Measurements from ENCODE around the gene SDF4. TPM values are rescaled to one million over a fixed set of nuclear protein-coding genes. Genes with fewer than 3 reads are reported as not detected.

SDF4 gene
- total RNA-seq, 1 donor from 2014 or later = 130 TPM

DNA sequence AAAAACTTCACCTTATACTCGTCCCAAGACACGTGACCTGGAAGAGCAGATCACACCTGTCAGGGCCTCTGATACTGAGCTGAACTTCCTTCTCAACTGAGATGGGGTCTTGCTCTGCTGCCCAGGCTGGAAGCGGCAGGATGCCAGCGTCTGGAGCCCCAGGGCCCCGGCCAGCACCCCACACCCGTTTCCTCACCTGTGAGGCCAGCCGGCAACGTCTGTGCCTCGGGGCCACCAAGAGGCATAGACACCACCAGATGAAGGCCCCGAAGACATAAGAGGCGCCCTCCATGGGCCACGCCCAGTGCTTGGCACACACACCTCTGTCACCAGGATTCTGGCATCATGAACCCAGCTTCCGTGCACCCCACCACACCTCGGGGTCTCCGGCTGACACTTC is 8.5 kb downstream of the SDF4 start:
- Mint-ChIP-seq H3K4me3 (ENCODE audit: unreplicated experiment) (no peak overlapping the region), H3K36me3 (ENCODE audit: low read depth, unreplicated experiment) (peaks cover 21% of the 10 kb centered on the region), H3K27ac (ENCODE audit: unreplicated experiment) (no peak overlapping the region)

DNA sequence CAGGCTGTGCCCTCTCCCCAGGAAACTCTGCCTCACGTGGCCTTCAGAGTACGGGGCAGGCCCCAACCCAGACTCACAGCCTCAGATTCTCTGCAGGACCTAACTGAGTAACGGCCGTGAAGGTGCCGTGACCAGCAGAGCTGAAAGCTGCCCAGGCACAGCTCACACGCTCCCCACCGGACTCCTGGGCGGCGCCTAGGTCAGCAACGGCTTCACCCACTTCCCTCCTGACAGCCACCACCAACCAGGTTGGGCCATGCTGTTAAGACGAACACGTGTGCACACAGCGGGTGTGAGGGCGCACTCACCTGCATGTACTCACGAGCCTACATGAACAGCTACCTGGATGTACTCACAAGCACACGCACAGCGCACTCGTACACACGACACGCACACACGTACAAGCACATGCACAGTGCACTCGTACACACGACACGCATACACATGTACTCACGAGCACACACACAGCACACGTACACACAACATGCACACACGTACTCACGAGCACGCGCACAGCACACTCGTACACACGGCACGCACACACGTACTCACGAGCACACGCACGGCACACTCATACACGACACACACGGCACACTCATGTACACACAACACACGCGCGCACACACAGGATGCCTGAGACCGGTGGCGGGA is 9.1 kb downstream of the SDF4 start:
- no peak for DNase-seq (ENCODE audit: low spot score)
- no peaks in the 10 kb centered on the region for H3K9me3 Mint-ChIP-seq (ENCODE audit: unreplicated experiment)
- no peak overlapping the region for H3K4me3 Mint-ChIP-seq (ENCODE audit: unreplicated experiment)
- H3K27me3 Mint-ChIP-seq (ENCODE audit: unreplicated experiment) = peaks cover 5% of the 10 kb centered on the region
- peaks cover 7% of the 10 kb centered on the region for H3K4me1 Mint-ChIP-seq (ENCODE audit: unreplicated experiment)
- no peak overlapping the region for H3K27ac Mint-ChIP-seq (ENCODE audit: unreplicated experiment)
- TF ChIP-seq, protein P1, sequence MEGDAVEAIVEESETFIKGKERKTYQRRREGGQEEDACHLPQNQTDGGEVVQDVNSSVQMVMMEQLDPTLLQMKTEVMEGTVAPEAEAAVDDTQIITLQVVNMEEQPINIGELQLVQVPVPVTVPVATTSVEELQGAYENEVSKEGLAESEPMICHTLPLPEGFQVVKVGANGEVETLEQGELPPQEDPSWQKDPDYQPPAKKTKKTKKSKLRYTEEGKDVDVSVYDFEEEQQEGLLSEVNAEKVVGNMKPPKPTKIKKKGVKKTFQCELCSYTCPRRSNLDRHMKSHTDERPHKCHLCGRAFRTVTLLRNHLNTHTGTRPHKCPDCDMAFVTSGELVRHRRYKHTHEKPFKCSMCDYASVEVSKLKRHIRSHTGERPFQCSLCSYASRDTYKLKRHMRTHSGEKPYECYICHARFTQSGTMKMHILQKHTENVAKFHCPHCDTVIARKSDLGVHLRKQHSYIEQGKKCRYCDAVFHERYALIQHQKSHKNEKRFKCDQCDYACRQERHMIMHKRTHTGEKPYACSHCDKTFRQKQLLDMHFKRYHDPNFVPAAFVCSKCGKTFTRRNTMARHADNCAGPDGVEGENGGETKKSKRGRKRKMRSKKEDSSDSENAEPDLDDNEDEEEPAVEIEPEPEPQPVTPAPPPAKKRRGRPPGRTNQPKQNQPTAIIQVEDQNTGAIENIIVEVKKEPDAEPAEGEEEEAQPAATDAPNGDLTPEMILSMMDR (IDR thresholded peaks at IDR 0.05; ENCODE audit: unreplicated experiment) = no peak
- peaks cover 21% of the 10 kb centered on the region for H3K36me3 Mint-ChIP-seq (ENCODE audit: low read depth, unreplicated experiment)

More for the DNA sequence above, 8.5 kb downstream of the SDF4 start:
- no peak for DNase-seq (ENCODE audit: low spot score)
- TF ChIP-seq, protein P1 (IDR thresholded peaks at IDR 0.05; ENCODE audit: unreplicated experiment) = no peak
- H3K9me3 Mint-ChIP-seq (ENCODE audit: unreplicated experiment) = no peaks in the 10 kb centered on the region
- peaks cover 5% of the 10 kb centered on the region for H3K27me3 Mint-ChIP-seq (ENCODE audit: unreplicated experiment)
- peaks cover 7% of the 10 kb centered on the region for H3K4me1 Mint-ChIP-seq (ENCODE audit: unreplicated experiment)

DNA sequence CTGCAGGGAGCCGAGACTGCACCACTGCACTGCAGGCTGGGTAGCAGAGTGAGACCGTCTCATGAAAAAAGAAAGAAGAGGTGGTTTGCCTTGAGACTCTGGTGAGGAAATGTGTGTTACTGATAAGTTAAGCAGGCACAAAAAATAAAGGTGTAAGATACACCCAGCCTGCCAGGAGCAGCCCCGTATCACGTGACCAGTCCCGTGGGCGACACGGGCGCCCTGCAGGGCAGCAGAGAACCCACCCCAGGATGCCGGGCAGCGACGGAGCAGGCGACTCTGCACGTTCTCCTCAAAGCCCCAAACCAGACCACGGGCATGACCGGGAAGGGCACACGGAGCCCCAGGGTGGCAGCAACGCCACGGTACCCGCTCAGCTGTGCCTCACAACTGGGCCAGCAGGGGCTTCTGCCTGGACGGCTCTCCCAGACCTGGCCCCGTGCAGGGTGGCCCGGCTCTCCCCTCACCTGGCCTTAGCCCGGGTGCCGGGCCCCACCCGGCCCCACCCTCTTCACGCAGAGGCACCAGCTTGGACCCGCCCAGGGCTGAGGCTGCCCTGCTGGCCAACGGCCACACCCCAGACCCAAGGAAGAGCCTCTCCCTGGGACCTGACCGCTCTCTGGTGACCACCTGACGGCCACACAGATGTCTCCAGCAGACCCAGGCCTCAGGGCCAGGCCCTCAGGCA is 9.8 kb downstream of the SDF4 start:
- no peaks in the 10 kb centered on the region for H3K9me3 Mint-ChIP-seq (ENCODE audit: unreplicated experiment)
- no peak overlapping the region for H3K27ac Mint-ChIP-seq (ENCODE audit: unreplicated experiment)
- peaks cover 7% of the 10 kb centered on the region for H3K4me1 Mint-ChIP-seq (ENCODE audit: unreplicated experiment)
- peaks cover 21% of the 10 kb centered on the region for H3K36me3 Mint-ChIP-seq (ENCODE audit: low read depth, unreplicated experiment)
- H3K27me3 Mint-ChIP-seq (ENCODE audit: unreplicated experiment) = peaks cover 5% of the 10 kb centered on the region
- peak overlapping the region; percentile 74 for H3K4me3 Mint-ChIP-seq (ENCODE audit: unreplicated experiment)
- no peak for DNase-seq (ENCODE audit: low spot score)
- TF ChIP-seq, protein P1 (IDR thresholded peaks at IDR 0.05; ENCODE audit: unreplicated experiment) = no peak

DNA sequence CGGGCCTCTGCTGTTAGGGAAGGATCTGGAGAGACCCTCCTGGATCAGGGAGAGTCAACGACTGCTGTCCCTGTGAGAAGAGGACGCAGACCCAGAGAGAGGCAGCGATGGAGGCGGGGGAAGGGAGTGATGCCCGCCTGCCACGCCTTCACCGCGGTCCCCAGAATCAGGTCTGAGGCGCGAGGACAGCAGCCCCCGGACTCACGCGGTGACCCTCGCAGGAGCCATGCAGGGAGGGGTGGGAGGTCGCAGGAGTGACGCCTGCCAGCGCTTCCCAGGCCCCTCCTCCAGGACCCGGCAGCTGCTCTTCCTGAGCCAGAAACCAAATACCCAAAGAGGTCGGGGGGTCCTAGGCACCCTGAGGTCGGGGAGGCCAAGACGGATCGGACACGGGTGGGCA is 11.6 kb downstream of the SDF4 start:
- peaks cover 3% of the 10 kb centered on the region for H3K4me1 Mint-ChIP-seq (ENCODE audit: unreplicated experiment)
- TF ChIP-seq, protein P1 (IDR thresholded peaks at IDR 0.05; ENCODE audit: unreplicated experiment) = no peak
- H3K4me3 Mint-ChIP-seq (ENCODE audit: unreplicated experiment) = no peak overlapping the region
- H3K36me3 Mint-ChIP-seq (ENCODE audit: low read depth, unreplicated experiment) = peaks cover 20% of the 10 kb centered on the region
- no peak overlapping the region for H3K27ac Mint-ChIP-seq (ENCODE audit: unreplicated experiment)
- DNase-seq (ENCODE audit: low spot score) = no peak
- H3K27me3 Mint-ChIP-seq (ENCODE audit: unreplicated experiment) = peaks cover 9% of the 10 kb centered on the region
- no peaks in the 10 kb centered on the region for H3K9me3 Mint-ChIP-seq (ENCODE audit: unreplicated experiment)

DNA sequence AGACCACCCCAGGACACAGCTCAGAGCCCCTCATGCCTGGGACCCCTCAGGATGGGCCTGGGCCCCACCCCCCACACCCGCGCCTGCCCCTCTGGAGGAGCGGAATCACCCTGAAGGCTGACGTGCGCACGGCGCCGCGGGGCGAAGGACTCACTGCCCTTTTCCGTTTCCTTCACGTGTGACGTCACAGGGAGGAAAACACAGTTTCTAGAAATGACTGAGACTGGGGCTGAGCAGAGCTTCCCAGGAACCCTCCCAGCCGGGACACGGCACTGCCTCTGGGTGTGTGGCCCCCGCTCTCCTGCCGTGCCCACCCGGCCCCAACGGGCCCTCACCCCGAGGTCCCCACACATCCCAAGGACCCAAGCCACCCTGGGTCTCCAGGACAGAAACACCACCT is 12.5 kb downstream of the SDF4 start:
- H3K4me3 Mint-ChIP-seq (ENCODE audit: unreplicated experiment) = no peak overlapping the region
- H3K27me3 Mint-ChIP-seq (ENCODE audit: unreplicated experiment) = peaks cover 9% of the 10 kb centered on the region
- H3K4me1 Mint-ChIP-seq (ENCODE audit: unreplicated experiment) = peaks cover 3% of the 10 kb centered on the region
- TF ChIP-seq, protein P1 (IDR thresholded peaks at IDR 0.05; ENCODE audit: unreplicated experiment) = no peak
- H3K27ac Mint-ChIP-seq (ENCODE audit: unreplicated experiment) = no peak overlapping the region
- H3K36me3 Mint-ChIP-seq (ENCODE audit: low read depth, unreplicated experiment) = peaks cover 16% of the 10 kb centered on the region
- DNase-seq (ENCODE audit: low spot score) = no peak
- H3K9me3 Mint-ChIP-seq (ENCODE audit: unreplicated experiment) = no peaks in the 10 kb centered on the region

Data from endothelial cell (in vitro differentiated cells).